GM18508 (cell line): ENCODE results near the gene ARID1B.

Source experiments
- ATAC-seq: cut with Tn5 transposase; IDR thresholded peaks from one replicate; pipeline ENCODE4 v1.9.1; 2021; ENCODE audit warnings: moderate number of reproducible peaks; ENCODE audit not compliant: insufficient read depth, unreplicated experiment

ARID1B gene

DNA sequence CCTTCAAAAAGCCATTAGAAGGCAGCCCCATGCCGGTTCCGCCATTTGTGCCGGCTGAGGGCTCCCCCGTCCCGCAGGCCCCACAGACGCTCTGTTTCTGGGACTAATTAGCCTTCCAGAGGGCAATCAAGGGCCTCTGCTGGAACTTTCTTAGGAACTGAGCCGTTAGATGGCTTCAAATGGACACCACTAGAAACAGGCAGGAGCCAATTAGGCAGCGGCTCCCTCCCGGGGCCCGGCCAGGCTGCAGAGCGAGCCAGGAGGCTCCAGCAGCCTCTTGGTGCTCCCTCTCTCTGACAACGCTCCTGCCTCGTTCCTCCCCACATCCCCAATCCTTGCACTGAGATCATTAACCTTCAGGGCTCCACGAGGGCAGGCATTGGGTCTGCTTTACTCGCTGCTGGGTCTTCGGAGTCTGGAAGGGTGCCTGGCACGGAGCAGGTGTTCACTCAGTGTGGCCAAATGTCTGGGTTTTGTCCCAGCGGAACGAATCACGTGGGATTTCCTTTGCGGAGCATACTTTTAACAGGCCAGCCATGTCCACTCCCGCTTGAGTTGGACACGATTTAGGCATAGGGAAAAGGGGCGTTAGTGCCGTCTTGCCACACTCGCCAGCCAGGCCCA lies 447.9 kb downstream of the ARID1B start:
- ATAC-seq: no peak

DNA sequence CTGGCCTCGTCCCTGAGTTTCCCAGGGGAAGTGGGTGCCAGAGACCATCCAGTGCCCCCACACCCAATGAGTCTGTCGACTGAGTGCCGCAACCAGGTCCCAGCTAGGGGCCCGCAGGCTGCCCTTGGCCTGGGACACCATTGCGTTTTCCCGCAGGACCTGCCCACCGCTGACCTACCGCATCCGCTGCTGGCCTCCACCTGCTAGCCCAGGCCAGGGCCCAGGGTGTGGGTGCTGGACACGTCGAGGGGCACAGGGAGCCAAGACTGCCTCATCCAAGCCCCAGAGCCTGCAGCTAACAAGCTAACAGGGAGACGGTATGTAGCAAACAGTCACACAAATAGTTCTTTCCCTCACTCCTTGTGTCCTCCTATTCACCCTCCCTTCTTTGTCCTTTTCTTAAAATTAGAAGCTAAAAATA lies 448.4 kb downstream of the ARID1B start:
- no peak for ATAC-seq

DNA sequence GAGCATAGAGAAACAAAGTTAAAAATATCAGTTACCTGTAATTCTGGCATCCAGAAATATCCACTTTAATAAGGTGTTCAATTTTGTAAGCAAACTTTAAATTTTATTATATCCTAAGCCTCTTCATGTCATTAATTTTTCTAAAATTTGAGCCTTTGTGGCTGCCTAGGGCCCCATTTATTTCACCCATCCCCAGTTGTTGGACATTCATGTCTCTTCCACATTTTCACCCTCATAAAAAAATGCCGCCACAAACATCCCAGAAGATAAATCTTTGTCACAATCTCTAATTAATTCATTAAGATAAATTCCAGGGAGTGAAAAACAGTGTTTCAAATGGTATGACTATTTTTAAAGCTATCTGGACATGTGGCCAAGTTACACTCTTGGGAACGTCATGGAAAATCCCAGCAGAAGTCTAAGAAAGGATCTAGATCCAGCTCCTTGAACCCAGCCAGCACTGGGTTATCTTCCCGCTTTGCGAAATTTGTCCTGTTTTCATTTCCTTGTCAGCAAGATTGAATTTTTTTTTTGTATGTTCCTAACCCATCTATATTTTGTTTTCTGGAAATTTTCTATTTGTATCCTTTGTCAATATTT lies 448.9 kb downstream of the ARID1B start:
- ATAC-seq: no peak

DNA sequence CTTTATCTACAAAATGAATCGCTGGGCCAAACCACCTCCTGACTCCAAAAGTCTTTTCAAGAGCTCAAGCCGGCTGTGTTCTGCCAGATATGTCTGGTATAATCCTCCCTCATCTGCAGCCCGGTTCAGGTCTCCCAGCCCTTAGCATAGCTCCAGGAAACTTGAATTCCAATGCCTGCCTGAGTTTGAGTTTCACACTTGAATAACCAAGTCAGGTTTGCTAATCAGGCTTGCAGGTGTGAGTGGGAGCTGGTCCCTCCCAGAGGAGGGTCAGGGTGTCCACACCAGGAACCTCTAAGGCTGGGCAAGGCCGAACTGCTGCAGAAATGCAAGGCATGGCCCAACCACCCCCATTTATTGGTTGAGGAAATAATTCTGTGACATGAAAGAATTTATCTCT lies 449.6 kb downstream of the ARID1B start:
- ATAC-seq: no peak

DNA sequence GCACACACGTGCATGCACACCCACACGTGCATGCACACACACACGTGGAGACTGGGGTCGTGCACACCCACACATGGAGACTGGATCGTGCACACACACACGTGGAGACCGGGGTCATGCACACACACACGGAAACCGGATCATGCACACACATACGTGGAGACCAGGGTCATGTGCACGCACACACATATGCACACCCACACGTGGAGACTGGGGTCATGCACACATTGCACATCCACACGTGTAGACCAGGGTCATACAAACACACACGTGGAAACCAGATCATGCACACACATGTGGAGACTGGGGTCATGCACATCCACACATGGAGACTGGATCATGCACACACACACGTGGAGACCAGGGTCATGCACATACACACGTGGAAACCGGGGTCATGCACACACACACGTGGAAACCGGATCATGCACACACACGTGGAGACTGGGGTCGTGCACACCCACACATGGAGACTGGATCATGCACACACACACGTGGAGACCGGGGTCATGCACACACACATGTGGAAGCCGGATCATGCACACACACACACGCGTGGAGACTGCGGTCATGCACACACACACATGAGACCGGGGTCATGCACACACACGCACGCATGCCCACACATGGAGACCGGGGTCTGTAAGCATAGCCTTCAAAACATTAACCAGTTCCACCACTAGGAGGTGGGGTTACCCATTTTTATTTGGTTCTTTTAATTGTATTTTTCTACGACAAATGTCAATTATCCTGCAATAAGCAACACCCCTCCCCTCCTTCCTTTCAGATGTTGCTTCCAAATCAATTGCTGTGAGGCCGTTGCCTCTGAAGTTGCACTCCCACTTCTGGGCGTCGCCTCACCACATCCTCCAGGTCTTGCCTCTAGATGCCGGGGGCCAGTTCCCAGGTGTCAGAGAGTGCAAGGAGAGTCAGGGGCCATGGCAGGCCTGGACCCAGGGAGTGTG lies 450.3 kb downstream of the ARID1B start:
- ATAC-seq: no peak

DNA sequence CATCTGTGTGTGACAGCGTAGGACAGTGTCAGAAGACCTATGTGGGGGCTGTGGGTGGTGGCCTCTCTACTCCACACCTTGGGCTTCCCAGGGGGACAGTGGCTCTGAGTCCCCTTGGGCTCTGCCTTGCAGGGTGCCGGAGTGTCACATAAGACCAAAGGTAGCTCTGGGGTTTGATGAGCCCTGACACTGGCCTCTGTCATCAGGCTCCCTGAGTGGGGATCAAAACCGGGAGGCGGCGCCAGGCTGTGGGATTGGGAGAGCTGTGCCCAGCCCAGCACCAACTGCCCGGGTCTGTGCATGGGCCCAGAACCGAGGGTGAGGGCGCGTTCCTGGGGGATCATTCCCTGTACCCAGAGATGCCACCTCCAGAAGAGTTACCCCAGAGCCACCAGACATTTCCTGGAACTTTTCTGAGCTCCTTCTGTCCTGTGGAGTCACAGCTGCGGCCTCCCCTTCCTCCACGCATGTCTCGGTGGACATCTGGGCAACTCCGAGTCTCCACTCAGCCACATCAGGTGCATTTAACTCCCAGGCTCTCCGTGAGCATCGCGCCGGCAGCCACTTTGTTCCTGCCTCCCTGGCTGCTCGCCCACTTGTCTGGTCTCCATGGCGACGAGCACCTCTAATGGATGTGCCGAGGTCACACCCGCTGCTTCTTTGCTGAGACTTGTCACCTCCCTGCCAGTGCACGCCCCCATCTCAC lies 451.4 kb downstream of the ARID1B start:
- ATAC-seq: no peak

DNA sequence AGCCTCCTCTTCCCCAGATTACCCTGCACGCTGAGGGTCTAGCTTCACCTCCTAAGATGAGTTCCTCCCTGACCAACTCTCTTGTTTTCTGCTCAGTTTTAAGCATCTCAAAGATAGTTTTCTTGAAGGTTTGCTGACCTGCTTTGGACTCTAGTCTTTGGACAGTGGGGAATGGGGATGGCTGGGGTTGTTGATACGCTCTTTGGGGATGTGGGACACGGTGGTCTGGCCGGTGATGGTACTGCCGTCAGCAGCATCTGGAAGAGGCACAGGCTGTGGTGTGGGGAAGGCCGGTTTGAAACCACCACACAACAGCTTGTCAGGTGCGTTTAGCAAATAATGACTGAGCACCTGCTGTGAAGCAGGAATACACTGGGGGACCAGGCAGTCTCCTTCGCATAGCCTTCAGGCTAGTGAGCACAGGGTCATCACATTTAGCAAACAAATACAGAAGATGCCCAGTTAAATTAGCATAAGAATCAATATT lies 452.0 kb downstream of the ARID1B start:
- ATAC-seq: no peak

DNA sequence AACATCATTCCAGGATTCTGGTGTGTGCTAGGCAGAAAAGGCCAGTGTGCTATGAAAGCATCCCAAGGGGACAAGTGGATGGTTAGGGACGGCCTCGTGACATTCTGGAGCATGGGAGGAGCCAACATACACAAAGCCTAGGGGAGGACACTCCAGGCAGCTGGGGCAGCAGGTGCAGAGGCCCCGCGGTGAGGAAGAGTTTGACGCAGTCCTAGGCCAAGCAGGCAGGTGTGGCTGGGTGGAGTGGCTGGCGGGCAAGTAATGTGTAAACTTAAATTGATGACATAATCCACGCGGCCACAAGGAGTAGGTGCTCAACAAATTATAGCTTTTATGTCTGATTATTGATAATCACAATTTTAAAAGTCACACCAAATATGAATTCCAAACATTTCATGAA lies 452.5 kb downstream of the ARID1B start:
- ATAC-seq: no peak

DNA sequence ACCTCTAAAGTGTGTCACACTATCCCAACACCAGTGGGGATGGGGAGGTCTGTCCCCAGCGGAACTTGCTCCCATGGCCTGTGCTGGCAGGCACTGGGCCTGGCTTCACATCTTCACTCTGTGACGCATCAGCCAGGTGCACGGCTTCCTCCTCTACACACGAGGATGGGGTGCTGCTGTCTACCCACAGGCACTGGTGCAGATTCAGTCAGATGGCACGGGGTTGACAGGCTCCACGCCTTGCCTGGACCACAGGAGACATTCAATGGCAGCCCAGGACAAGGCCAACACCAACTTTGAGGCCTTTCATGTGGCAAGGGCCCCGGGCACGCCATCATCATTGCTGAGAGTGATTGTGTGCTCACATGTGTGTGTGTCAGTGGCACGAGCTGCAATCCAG lies 453.7 kb downstream of the ARID1B start:
- ATAC-seq: no peak

DNA sequence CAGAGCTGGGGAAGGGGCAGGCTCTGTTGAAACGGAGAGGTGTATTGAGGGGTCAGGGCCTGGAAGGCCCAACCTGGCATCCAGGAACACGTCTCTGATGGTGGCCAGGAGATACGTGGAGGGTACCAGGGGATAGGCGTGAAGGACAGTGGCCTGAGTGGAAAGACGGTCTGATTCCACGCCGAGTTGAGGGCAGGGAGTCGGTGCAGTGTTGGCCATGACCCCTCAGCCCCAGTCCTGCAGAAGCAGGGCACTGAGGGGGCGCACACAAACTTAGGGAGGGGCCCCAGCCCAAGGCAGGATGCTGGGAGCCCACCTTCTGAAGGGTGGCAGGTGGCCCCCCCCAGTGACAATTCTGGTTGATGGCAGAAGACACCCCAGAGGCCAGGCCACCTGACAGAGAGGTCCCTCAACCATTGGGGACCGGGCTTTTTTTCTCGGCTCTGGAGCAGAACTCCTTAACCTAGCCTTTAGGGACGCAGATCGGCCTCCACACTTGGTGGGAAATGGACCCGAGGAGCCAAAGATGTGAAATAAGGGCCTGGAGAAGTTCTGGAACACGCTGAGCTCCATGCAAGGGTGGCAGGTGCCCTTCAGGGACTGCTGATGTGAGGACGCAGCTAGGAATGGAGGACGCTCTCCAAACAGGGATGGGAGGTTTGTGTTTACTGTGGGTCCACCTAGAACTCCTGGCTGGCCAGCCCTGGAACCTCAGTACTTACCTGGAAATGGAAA lies 455.1 kb downstream of the ARID1B start:
- no peak for ATAC-seq

DNA sequence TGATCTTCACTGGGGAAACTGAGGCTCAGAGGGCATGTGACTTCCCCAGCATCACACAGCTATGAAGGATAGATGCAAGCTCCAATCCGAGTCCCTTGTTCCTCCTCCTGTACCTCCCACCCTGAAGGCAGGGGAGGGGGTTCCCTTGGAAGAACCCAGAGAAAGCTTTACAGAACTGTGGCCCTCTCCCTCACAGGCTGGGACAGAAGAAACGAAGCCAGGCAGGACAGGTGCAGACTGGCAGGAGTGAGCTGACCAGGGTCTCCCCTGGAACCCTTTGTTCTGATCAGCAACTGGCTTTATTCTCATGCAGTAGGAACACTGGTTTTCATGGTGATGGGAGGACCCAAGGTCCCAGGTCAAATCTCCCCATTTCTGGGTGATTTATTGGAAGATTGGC lies 456.0 kb downstream of the ARID1B start:
- ATAC-seq: no peak

DNA sequence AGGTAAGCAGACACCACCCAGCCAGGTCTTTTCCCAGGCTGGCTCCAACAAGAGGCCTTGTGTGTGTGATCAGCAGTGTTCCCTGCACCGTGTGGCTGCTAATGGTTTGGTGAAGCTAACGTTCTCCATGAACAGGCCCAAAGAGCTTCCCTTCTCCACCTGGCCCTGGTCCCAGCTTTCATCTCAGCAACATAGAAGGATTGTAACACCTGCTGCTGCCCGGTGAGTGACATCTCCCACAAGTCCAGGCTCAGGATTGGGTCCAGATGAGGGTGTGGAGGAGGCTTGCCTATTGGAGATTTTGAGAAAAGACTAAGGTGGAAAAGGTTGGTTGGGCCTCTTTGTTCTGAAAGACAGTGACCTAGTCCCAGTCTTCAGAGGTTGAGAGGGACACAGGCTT lies 456.5 kb downstream of the ARID1B start:
- ATAC-seq: no peak

DNA sequence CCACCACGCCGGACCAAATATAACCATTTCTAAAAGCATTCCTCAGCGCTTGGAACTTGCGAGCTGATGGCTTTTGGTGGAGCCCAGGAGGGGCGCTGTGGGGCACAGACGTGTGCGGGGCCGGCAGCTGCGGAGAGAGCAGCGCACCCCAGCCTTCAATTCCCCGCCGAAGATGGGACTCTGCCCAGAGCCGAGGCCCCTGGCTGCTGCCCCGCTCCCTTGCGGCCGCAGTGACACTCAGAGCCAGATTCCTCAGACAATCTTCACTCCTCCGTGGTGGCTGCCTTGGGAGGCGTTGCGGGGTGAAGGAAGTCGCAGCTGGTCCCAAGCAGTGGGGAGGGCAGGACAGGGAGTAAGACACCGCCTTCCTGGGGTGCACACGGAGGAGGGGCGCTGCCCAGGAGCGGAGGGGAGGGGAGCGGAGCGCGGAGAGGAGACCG lies 458.4 kb downstream of the ARID1B start:
- no peak for ATAC-seq

DNA sequence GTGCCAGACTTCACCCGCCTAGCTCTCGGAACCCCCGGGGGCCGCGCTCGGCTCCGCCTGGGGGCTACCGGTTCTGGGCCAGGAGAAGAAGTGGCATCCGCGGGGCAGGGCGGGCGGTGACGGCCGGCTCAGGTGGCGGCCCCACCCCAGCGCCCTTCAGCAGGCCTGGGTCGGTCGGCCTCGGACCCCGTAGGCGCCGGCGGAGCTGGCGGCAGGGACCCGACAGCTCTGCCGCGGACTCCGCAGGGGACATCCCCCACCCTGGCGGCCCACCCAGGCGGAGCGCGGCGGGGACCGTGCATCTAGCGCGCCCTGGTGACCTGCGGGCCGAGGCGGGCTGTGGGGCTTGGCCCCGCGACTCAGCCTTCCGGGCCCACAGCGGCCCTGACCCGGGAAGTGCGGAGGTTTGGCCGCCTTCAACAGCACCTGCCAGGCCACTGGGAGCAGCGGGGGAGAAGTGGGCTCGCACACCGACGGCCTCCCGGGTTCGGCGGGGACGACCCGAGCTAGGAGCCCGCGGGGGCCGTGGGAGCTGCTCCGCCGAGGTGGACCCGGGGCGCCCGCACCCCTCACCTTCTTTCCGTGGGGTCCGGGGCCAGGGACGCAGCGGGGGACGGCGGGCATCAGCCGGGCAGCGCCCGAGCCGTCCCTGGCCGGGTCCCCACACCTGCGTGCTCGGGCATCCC lies 459.0 kb downstream of the ARID1B start:
- no peak for ATAC-seq

DNA sequence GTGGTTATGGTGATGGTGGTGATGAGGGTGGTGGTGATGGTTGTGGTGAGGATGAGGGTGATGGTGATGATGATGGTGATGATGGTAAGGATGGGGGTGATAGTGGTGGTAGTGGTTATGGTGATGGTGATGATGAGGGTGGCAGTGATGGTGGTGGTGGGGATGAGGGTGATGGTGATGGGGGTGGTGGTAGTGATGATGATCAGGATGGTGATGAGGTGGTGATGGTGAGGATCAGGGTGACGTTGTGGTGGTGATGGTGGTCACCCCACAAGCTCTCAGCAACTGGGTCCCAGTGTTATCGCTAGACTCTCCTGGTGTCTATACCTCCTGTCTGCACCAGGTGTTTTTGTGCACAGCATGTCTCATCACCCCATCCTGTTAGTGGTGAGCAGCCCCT lies 461.2 kb downstream of the ARID1B start:
- ATAC-seq: no peak

DNA sequence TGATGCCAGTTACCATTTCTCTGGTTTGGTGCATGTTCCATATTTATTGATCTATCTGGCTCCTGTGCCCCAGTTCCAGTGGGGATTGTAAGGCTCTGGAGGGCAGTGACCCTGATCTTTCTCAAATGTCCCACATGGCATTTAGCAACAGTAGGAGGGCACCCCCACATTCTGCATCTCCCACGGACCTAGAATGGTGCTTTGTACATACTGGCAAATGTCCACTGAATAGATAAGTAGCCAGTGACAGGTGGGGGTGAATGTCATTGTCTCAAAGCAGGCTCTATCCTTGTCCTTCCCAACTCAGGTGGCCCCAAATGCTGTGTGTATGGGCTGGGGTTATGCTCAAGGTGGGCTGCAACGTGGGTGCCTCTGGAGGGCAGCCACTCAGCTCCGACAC lies 462.0 kb downstream of the ARID1B start:
- ATAC-seq: no peak

DNA sequence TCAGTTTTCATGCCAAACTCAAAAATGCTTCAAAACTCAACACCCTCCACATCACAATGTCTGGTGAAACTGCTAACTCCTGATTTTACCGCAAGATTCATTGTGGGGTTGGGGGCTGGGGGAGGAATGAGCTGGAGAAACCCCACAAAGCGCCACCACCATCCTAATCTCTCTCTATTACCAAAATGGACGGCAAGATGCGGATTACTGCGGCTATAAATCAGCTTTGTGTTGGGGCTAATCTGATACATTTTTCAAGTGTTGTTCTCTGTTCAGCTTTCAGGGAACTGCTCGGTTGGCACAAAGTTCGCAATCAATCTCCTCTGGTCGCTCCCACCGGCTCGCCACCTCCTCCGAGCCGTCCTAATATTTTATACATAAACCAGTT lies 462.5 kb downstream of the ARID1B start:
- no peak for ATAC-seq

DNA sequence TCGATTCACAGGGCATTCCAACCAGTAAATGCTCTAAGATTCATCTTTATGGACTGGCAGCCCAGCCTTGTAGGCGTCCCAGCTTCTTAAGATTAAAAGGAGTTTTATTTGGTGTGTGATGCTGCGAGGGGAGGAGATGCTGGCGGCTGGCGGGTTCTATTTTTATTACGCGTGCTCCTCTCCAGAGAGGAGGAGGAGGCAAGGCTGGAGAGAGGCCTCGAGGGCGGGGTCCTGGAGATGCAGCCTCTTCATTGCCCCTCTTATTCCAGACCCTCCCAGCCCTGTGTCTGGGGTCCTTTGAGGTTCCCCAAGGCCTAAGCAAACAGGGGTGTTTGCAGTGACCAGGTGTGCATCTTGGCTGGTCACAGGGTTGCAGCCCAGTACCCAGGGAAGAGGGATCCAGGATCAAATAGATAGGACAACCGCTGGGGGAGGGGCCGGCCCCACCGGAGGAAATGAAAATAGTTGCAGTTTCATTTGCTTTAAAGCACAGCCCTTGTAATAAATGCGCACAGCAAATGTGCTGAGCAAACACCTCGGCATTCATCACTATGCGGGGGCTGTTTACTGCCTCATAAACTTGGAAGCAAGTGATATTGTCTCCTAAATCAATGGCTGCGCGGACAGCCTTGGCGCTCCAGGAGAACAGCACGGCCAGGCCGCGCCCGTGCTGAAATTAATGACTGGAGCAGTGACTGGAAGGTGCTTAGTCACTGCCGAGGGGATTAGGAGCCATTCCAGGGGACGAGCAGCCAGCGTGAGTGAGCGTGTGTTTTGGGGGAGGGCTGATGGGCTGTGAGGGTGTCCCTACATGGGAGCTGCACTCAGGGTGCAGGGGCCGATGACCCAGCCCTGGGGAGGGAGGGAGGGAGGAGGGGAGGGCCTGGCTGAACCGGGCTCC lies 463.1 kb downstream of the ARID1B start:
- no peak for ATAC-seq
